ENCODE results near the gene ZMYND8. TPM values are rescaled to one million over a fixed set of nuclear protein-coding genes. Genes with fewer than 3 reads are reported as not detected.
A peak's percentile ranks its signal among the peaks of the same experiment; 100 is the strongest.
"Not testable (repeated sequence)": the region's sequence is repeated elsewhere in the genome, so short reads cannot be mapped to it uniquely, and the experiment has no call there.

ZMYND8 gene
- total RNA-seq, 1 experiment from 2014 or later: 29.0 TPM

DNA sequence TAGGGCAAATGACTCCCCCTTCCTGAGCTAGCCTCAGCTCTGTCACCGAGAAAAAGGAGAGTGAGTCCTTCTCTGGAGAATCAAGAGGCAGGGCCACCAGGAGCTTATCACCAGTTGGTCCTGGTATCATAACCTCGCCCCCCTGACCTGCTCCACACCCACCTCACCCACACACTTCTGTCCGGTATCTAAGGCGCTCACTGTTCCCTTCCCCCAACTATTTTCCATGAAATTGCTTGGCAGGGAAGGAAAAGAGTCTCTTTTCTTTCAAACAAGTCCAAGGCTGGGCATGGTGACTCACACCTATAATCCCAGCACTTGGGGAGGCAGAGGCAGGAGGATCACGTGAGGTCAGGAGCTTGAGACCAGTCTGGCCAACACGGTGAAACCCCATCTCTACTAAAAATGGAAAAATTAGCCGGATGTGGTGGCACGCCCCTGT, 77.6 kb downstream of the ZMYND8 start (continued):
- TF ChIP-seq ZNF274 (IDR thresholded peaks at IDR 0.05; ENCODE audit: low read depth, low read length): no peak
- peak; percentile 74 for TF ChIP-seq SRF (IDR thresholded peaks at IDR 0.05; ENCODE audit: low read depth)
- TF ChIP-seq ATF3 (IDR thresholded peaks at IDR 0.05): no peak
- TF ChIP-seq, protein P1, sequence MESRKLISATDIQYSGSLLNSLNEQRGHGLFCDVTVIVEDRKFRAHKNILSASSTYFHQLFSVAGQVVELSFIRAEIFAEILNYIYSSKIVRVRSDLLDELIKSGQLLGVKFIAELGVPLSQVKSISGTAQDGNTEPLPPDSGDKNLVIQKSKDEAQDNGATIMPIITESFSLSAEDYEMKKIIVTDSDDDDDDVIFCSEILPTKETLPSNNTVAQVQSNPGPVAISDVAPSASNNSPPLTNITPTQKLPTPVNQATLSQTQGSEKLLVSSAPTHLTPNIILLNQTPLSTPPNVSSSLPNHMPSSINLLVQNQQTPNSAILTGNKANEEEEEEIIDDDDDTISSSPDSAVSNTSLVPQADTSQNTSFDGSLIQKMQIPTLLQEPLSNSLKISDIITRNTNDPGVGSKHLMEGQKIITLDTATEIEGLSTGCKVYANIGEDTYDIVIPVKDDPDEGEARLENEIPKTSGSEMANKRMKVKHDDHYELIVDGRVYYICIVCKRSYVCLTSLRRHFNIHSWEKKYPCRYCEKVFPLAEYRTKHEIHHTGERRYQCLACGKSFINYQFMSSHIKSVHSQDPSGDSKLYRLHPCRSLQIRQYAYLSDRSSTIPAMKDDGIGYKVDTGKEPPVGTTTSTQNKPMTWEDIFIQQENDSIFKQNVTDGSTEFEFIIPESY (IDR thresholded peaks at IDR 0.05; ENCODE audit: extremely low read depth, insufficient replicate concordance, low read length): no peak
- TF ChIP-seq JUND (IDR thresholded peaks at IDR 0.05): peak; percentile 84
- no peak for TF ChIP-seq ZFX (IDR thresholded peaks at IDR 0.05)
- TF ChIP-seq POLR2AphosphoS5 (IDR thresholded peaks at IDR 0.05; ENCODE audit: low read depth, low read length): peak; percentile 22; the same call in 1 of the 2 replicates
- no peak for TF ChIP-seq EZH2 (IDR thresholded peaks at IDR 0.05)
- peak; percentile 73; the same call in 1 of the 2 replicates for TF ChIP-seq EGR1 (IDR thresholded peaks at IDR 0.05; ENCODE audit: low read depth)
- TF ChIP-seq CEBPB (IDR thresholded peaks at IDR 0.05; ENCODE audit: low read depth): no peak
- no peak for TF ChIP-seq YY1 (IDR thresholded peaks at IDR 0.05; ENCODE audit: extremely low read depth, insufficient replicate concordance, low read depth, low read length)

GRCh38 chr20:47277535-47277872, 79.0 kb downstream of the ZMYND8 start:
- H3K9me2 ChIP-seq (ENCODE audit: insufficient read depth); ATAC-seq; H3K27ac ChIP-seq (ENCODE audit: low read depth, low read length); H4K20me1 ChIP-seq (ENCODE audit: insufficient read depth); H3K27me3 ChIP-seq (ENCODE audit: insufficient read depth, low read length); H3K9me3 ChIP-seq (ENCODE audit: control insufficient read depth in 1 of 2, insufficient read depth in 1 of 2, low read depth in 1 of 2, low read length in 2 of 2); H2AFZ ChIP-seq (ENCODE audit: low read depth, low read length, poor library complexity, severe bottlenecking); H3K4me2 ChIP-seq (ENCODE audit: low read length); DNase-seq (ENCODE audit: low read depth, low spot score); RAD21 ChIA-PET (ENCODE audit: low non-redundant PET in 1 of 2, low total read pairs in 2 of 2, uncharacterized antibody in 2 of 2, unreplicated experiment in 2 of 2); intact Hi-C loops (cut with micrococcal nuclease); BruUV-seq (replicated peaks); H3K9ac ChIP-seq (ENCODE audit: low read length); H3K4me3 ChIP-seq (replicated peaks in 1 of 2; ENCODE audit: low read depth in 1 of 2, low read length in 2 of 2): not testable (repeated sequence)
- peaks cover 20% of the 10 kb centered on the region for H3K79me2 ChIP-seq (ENCODE audit: insufficient read depth, low read length)
- H3K4me1 ChIP-seq (ENCODE audit: control insufficient read depth in 1 of 2, insufficient read depth in 2 of 2, low read length in 2 of 2): peaks cover 58 to 68% of the 10 kb centered on the region in 2 experiments
- ChIA-PET POLR2A (interaction anchor here (0.6 kb wide), 1 partner anchor 40 kb away, joined by 4 read pairs; no protein-coding TSS in a partner anchor), CTCF (interaction anchor here (1.2 kb wide), 1 partner anchor 107 kb away, joined by 3 read pairs; no protein-coding TSS in a partner anchor)
- peaks cover 24 to 25% of the 10 kb centered on the region in 2 experiments for H3K36me3 ChIP-seq (ENCODE audit: control insufficient read depth in 1 of 2, insufficient read depth in 2 of 2, low read length in 2 of 2)

All from HCT116 (cell line).